ENCODE results near the gene IL17B. TPM values are rescaled to one million over a fixed set of nuclear protein-coding genes. Genes with fewer than 3 reads are reported as not detected.

IL17B gene
- total and polyA plus RNA-seq, 11 donors = 0.33 to 0.42 (median 0.35) TPM; not detected in 8

- WGBS, 4 donors = 65 to 81% (median 75%) methylated on average over 2 of the region's 2 CpGs
- intact Hi-C loops (cut with DNase I) = loop anchor here in 7 of 10 donors (1.0 to 10.0 kb wide), 8 partner anchors 52 to 236 kb away; no protein-coding TSS in a partner anchor
- peak in 1 of 4 donors; percentile 21 for ATAC-seq
- Histone ChIP-seq H3K27me3 (no peaks in the 10 kb centered on the region), H3K9me3 (no peaks in the 10 kb centered on the region), H3K4me3 (no peak overlapping the region), H3K27ac (peak overlapping the region in 2 of 12 donors; percentile 45 to 61), H3K4me1 (peaks cover 0 to 26% (median 10%) of the 10 kb centered on the region in 12 donors), H3K36me3 (no peaks in the 10 kb centered on the region)
- no peak for TF ChIP-seq CTCF (IDR thresholded peaks at IDR 0.05)
- TF ChIP-seq POLR2A (IDR thresholded peaks at IDR 0.05) = no peak
- DNase-seq = no peak
These were observed 8.2 kb downstream of the IL17B start for GRCh38 chr5:149370878-149371277.

- no peaks in the 10 kb centered on the region for H3K27me3 ChIP-seq
- ATAC-seq = no peak
- H3K36me3 ChIP-seq = no peaks in the 10 kb centered on the region
- peaks cover 0 to 26% (median 10%) of the 10 kb centered on the region in 12 donors for H3K4me1 ChIP-seq
- no peak for TF ChIP-seq CTCF (IDR thresholded peaks at IDR 0.05)
- TF ChIP-seq POLR2A (IDR thresholded peaks at IDR 0.05) = no peak
- intact Hi-C loops (cut with DNase I) = loop anchor here in 7 of 10 donors (2.0 to 5.0 kb wide), 6 partner anchors 49 to 236 kb away; no protein-coding TSS in a partner anchor
- WGBS, 4 donors = 91 to 94% (median 92%) methylated on average over 22 of the region's 22 CpGs
- H3K4me3 ChIP-seq = no peak overlapping the region
- DNase-seq = no peak
- peak overlapping the region in 1 of 12 donors; percentile 60 for H3K27ac ChIP-seq
- H3K9me3 ChIP-seq = no peaks in the 10 kb centered on the region
These were observed 11.0 kb downstream of the IL17B start for GRCh38 chr5:149367972-149368645.

DNA sequence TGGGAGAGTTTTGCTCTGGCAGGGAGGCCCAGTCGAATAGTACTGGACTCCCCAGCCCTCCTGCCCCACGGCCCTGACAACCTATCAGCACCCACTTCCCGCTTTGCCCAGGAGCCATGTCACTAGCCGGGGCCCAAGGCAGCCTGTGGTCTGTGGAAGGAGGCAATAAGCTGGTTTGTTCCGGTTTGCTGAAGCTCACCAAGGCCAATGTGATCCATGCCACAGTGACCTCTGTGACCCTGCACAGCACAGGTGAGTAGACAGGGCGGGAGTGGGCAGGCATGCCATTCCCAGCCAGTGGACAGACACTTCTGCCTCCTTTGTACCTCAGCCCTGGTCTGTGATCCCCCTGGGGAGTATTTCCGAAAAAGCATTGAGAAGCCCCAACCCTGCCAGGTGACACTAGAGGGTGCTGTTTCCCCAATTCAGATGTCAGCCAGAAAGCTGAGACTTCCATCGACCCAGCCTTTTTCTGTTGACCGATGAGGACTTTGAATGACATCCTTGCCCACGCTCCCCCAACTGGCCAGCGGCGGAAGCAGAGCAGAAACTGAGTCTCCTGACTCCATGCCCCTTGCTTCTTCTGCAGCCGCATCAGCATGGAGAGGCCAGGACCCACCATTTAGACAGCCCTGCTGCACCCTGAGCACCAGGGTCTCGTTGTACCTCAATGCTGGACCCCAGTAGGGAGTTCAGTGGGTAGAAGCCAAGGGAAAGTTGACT is 11.7 kb downstream of the IL17B start:
- 50 to 59% (median 52%) methylated on average over 12 to 14 of the region's 14 CpGs for WGBS, 4 donors
- no peaks in the 10 kb centered on the region for H3K9me3 ChIP-seq
- no peaks in the 10 kb centered on the region for H3K36me3 ChIP-seq
- peak in 4 of 5 donors; percentile 58 to 69 (median 64) for DNase-seq
- intact Hi-C loops (cut with DNase I) = loop anchor here in 7 of 10 donors (2.0 to 5.0 kb wide), 6 partner anchors 49 to 235 kb away; no protein-coding TSS in a partner anchor
- H3K27me3 ChIP-seq = no peaks in the 10 kb centered on the region
- no peak overlapping the region for H3K4me3 ChIP-seq
- H3K4me1 ChIP-seq = peaks cover 0 to 26% (median 10%) of the 10 kb centered on the region in 12 donors
- TF ChIP-seq POLR2A (IDR thresholded peaks at IDR 0.05) (no peak), CTCF (IDR thresholded peaks at IDR 0.05) (peak; percentile 62 to 84 (median 81))
- ATAC-seq = peak in 3 of 4 donors; percentile 57 to 62 (median 60)
- peak overlapping the region in 1 of 12 donors; percentile 60 for H3K27ac ChIP-seq

Measured in heart left ventricle (tissue), 16 donors.